Esophagus squamous epithelium (tissue), 5 donors: ENCODE data around the gene EIF5A2. TPM values are rescaled to one million over a fixed set of nuclear protein-coding genes. Genes with fewer than 3 reads are reported as not detected.

ENCODE experiments used
- DNase-seq: peaks from one replicate; lab custom pipeline; 2025; lab: John Stamatoyannopoulos, UW
- H3K27ac ChIP-seq, 4 donors: fragments of 200-600 bp; sonication (generic); one replicate each; pipeline ENCODE4 v1.5.1; 2016 to 2019; ENCODE audit warnings: mild to moderate bottlenecking in 1 of 4
- H3K27me3 ChIP-seq, 4 donors: fragments of 200-600 bp; sonication (generic); 1 replicate in 3 of 4; 2 replicates in 1 of 4; pipeline versions ENCODE4 v1.5.1 to v1.6.0; 2017 to 2021; ENCODE audit warnings: antibody characterized with exemption in 1 of 4
- H3K36me3 ChIP-seq, 3 donors: fragments of 200-600 bp; sonication (generic); one replicate each; pipeline ENCODE4 v1.5.1; 2016 to 2019
- H3K4me1 ChIP-seq, 3 donors: fragments of 200-600 bp; sonication (generic); one replicate each; pipeline ENCODE4 v1.5.1; 2017 to 2019
- H3K4me3 ChIP-seq, 4 donors: fragments of 200-600 bp; sonication (generic); 1 replicate in 3 of 4; 2 replicates in 1 of 4; pipeline ENCODE4 v1.5.1; 2016 to 2019; ENCODE audit warnings: mild to moderate bottlenecking in 2 of 4, moderate library complexity in 1 of 4
- H3K9me3 ChIP-seq, 3 donors: fragments of 200-600 bp; sonication (generic); one replicate each; pipeline ENCODE4 v1.5.1; 2016 to 2019
- CTCF ChIP-seq, 6 experiments: fragments of 450-650 bp in 4 of 6; fragments of 200-600 bp in 2 of 6; sonication (generic) in 2 of 6; IDR thresholded peaks; one replicate each; pipeline ENCODE4 v1.5.1; 2016 to 2019; ENCODE audit warnings: antibody characterized with exemption in 6 of 6, mild to moderate bottlenecking in 4 of 6, moderate library complexity in 4 of 6
- POLR2A ChIP-seq, 4 donors: fragments of 450-650 bp; IDR thresholded peaks; one replicate each; pipeline ENCODE4 v1.6.1; 2017; ENCODE audit warnings: antibody characterized with exemption in 4 of 4, mild to moderate bottlenecking in 4 of 4, moderate library complexity in 3 of 4
- WGBS, 2 donors: methylation state at CpG; one replicate each; pipeline ENCODE4 v1.1.5; 2018; 5-methylcytosine and 5-hydroxymethylcytosine counted together
- intact Hi-C: fragments of 100-400 bp; cut with DNase I; formaldehyde crosslinking; loops from one replicate; pipeline ENCODE4 v1.15.0; 2022
- total RNA-seq, 4 donors: library from RNA; depleted of rRNA; stranded (reverse); fragments of >200 nt; gene quantifications; one replicate each; pipeline ENCODE4 v1.1.0, GENCODE V29; 2016
- donor health status: DM: yes; HTN: yes; CAD: no.

The EIF5A2 gene
- total RNA-seq, 4 donors from 2014 or later, result 2.3 to 6.0 (median 2.6) TPM

- TF ChIP-seq CTCF (IDR thresholded peaks at IDR 0.05) (no peak), POLR2A (IDR thresholded peaks at IDR 0.05) (no peak)
- Histone ChIP-seq H3K4me1 (no peaks in the 10 kb centered on the region), H3K9me3 (peaks cover 0 to 31% (median 5%) of the 10 kb centered on the region in 3 donors), H3K27ac (no peak overlapping the region), H3K27me3 (no peaks in the 10 kb centered on the region), H3K4me3 (no peak overlapping the region), H3K36me3 (no peaks in the 10 kb centered on the region)
- WGBS, 2 donors, result 12 to 33% methylated on average over 1 of the region's 1 CpG
- intact Hi-C loops, result no loop called here
- no peak for DNase-seq
Measured at GRCh38 chr3:170914690-170915089, 6.3 kb upstream of the EIF5A2 start.

GRCh38 chr3:170914212-170914611, 5.8 kb upstream of the EIF5A2 start:
- Histone ChIP-seq H3K36me3 (no peaks in the 10 kb centered on the region), H3K27me3 (no peaks in the 10 kb centered on the region), H3K4me3 (no peak overlapping the region), H3K27ac (no peak overlapping the region), H3K4me1 (peaks cover 0 to 1% (median 1%) of the 10 kb centered on the region in 3 donors), H3K9me3 (peaks cover 0 to 26% (median 9%) of the 10 kb centered on the region in 3 donors)
- intact Hi-C loops, result no loop called here
- TF ChIP-seq CTCF (IDR thresholded peaks at IDR 0.05), result no peak
- no peak for TF ChIP-seq POLR2A (IDR thresholded peaks at IDR 0.05)
- no peak for DNase-seq
- 86 to 91% methylated on average over 5 of the region's 5 CpGs for WGBS, 2 donors

- peaks cover 0 to 15% (median 15%) of the 10 kb centered on the region in 3 donors for H3K9me3 ChIP-seq
- no peak for TF ChIP-seq CTCF (IDR thresholded peaks at IDR 0.05)
- TF ChIP-seq POLR2A (IDR thresholded peaks at IDR 0.05), result no peak
- WGBS, 2 donors, result 82 to 90% methylated on average over 3 of the region's 3 CpGs
- intact Hi-C loops, result no loop called here
- H3K36me3 ChIP-seq, result no peaks in the 10 kb centered on the region
- H3K4me3 ChIP-seq, result no peak overlapping the region
- H3K27ac ChIP-seq, result no peak overlapping the region
- H3K27me3 ChIP-seq, result peaks cover 0 to 11% (median 0%) of the 10 kb centered on the region in 4 donors
- H3K4me1 ChIP-seq, result peaks cover 7 to 30% (median 15%) of the 10 kb centered on the region in 3 donors
- no peak for DNase-seq
Measured at GRCh38 chr3:170911051-170911450, 2.6 kb upstream of the EIF5A2 start.

GRCh38 chr3:170910542-170910941, 2.1 kb upstream of the EIF5A2 start:
- intact Hi-C loops, result no loop called here
- TF ChIP-seq POLR2A (IDR thresholded peaks at IDR 0.05) (no peak), CTCF (IDR thresholded peaks at IDR 0.05) (no peak)
- Histone ChIP-seq H3K4me3 (no peak overlapping the region), H3K27me3 (peaks cover 0 to 11% (median 0%) of the 10 kb centered on the region in 4 donors), H3K27ac (no peak overlapping the region), H3K36me3 (no peaks in the 10 kb centered on the region), H3K4me1 (peaks cover 7 to 30% (median 15%) of the 10 kb centered on the region in 3 donors), H3K9me3 (peaks cover 0 to 15% (median 15%) of the 10 kb centered on the region in 3 donors)
- DNase-seq, result no peak

GRCh38 chr3:170909129-170909903, 879 bp upstream of the EIF5A2 start:
- no peak for DNase-seq
- peaks cover 0 to 15% (median 15%) of the 10 kb centered on the region in 3 donors for H3K9me3 ChIP-seq
- 60 to 71% methylated on average over 9 to 15 of the region's 17 CpGs for WGBS, 2 donors
- H3K4me3 ChIP-seq, result peak overlapping the region; percentile 52 to 84 (median 62)
- H3K36me3 ChIP-seq, result no peaks in the 10 kb centered on the region
- no peak for TF ChIP-seq CTCF (IDR thresholded peaks at IDR 0.05)
- no peak for TF ChIP-seq POLR2A (IDR thresholded peaks at IDR 0.05)
- intact Hi-C loops, result no loop called here
- peak overlapping the region; percentile 5 to 82 (median 58) for H3K27ac ChIP-seq
- H3K4me1 ChIP-seq, result peaks cover 7 to 30% (median 15%) of the 10 kb centered on the region in 3 donors
- peaks cover 0 to 11% (median 0%) of the 10 kb centered on the region in 4 donors for H3K27me3 ChIP-seq
